ENCODE measurements around the gene SH2D3A. TPM values are rescaled to one million over a fixed set of nuclear protein-coding genes. Genes with fewer than 3 reads are reported as not detected.
"Not testable (repeated sequence)": the region's sequence is repeated elsewhere in the genome, so short reads cannot be mapped to it uniquely, and the experiment has no call there.

Gene SH2D3A
- total and polyA plus RNA-seq, 12 donors, result 0.11 to 1.7 (median 0.41) TPM; not detected in 2

- WGBS, 4 donors, result 80 to 93% (median 81%) methylated on average over 1 to 20 of the region's 20 CpGs
- peaks cover 0 to 57% of the 10 kb centered on the region in 2 donors for H3K36me3 ChIP-seq (replicated peaks in 1 of 2)
- TF ChIP-seq POLR2A (IDR thresholded peaks at IDR 0.05) (no peak), CTCF (IDR thresholded peaks at IDR 0.05) (no peak)
- peak overlapping the region in 1 of 5 donors; percentile 27 for H3K27ac ChIP-seq
- intact Hi-C loops (cut with DNase I), result loop anchor here in 1 of 2 donors (10.0 kb wide), 1 partner anchor 105 kb away; no protein-coding TSS in a partner anchor
- H3K4me3 ChIP-seq, result no peak overlapping the region
- H3K4me1 ChIP-seq (replicated peaks in 1 of 2), result peaks cover 10 to 14% of the 10 kb centered on the region in 2 donors
- H3K27me3 ChIP-seq, result no peaks in the 10 kb centered on the region
- H3K9me3 ChIP-seq (replicated peaks in 1 of 3), result no peaks in the 10 kb centered on the region
- peak in 1 of 7 donors; percentile 20 for DNase-seq
Observed at GRCh38 chr19:6750062-6750461, 17.2 kb downstream of the SH2D3A start.

- H3K9me3 ChIP-seq (replicated peaks in 1 of 3); H3K27ac ChIP-seq; DNase-seq; H3K27me3 ChIP-seq; H3K4me3 ChIP-seq: not testable (repeated sequence)
- peaks cover 24 to 26% of the 10 kb centered on the region in 2 donors for H3K4me1 ChIP-seq (replicated peaks in 1 of 2)
- intact Hi-C loops (cut with DNase I), result loop anchor here in 1 of 2 donors (10.0 kb wide), 1 partner anchor 116 kb away; no protein-coding TSS in a partner anchor
- WGBS, 4 donors, result 83 to 92% (median 86%) methylated on average over 10 of the region's 10 CpGs
- H3K36me3 ChIP-seq (replicated peaks in 1 of 2), result peaks cover 0 to 64% of the 10 kb centered on the region in 2 donors
Observed at GRCh38 chr19:6748543-6748942, 18.7 kb downstream of the SH2D3A start.

GRCh38 chr19:6745965-6746364, 21.3 kb downstream of the SH2D3A start:
- Histone ChIP-seq H3K27ac (peak overlapping the region in 1 of 5 donors; percentile 3), H3K4me3 (no peak overlapping the region), H3K27me3 (no peaks in the 10 kb centered on the region), H3K36me3 (replicated peaks in 1 of 2) (peaks cover 0 to 64% of the 10 kb centered on the region in 2 donors), H3K4me1 (replicated peaks in 1 of 2) (peaks cover 25 to 32% of the 10 kb centered on the region in 2 donors), H3K9me3 (replicated peaks in 1 of 3) (no peaks in the 10 kb centered on the region)
- intact Hi-C loops (cut with DNase I), result loop anchor here in 1 of 2 donors (10.0 kb wide), 1 partner anchor 119 kb away; no protein-coding TSS in a partner anchor
- TF ChIP-seq CTCF (IDR thresholded peaks at IDR 0.05) (no peak), POLR2A (IDR thresholded peaks at IDR 0.05) (no peak)
- DNase-seq, result peak in 1 of 7 donors; percentile 25
- WGBS, 4 donors, result 91 to 96% (median 93%) methylated on average over 7 to 24 of the region's 24 CpGs

GRCh38 chr19:6744381-6745301, 22.6 kb downstream of the SH2D3A start:
- TF ChIP-seq POLR2A (IDR thresholded peaks at IDR 0.05), result peak in 1 of 2 donors; percentile 33
- peak in 2 of 6 experiments; percentile 11 to 17 for TF ChIP-seq CTCF (IDR thresholded peaks at IDR 0.05)
- Histone ChIP-seq H3K27ac (peak overlapping the region; percentile 45 to 95 (median 76)), H3K4me1 (replicated peaks in 1 of 2) (peaks cover 25 to 35% of the 10 kb centered on the region in 2 donors), H3K27me3 (no peaks in the 10 kb centered on the region), H3K9me3 (replicated peaks in 1 of 3) (no peaks in the 10 kb centered on the region), H3K4me3 (peak overlapping the region in 1 of 4 donors; percentile 15), H3K36me3 (replicated peaks in 1 of 2) (peaks cover 0 to 52% of the 10 kb centered on the region in 2 donors)
- peak; percentile 85 to 96 (median 95) for DNase-seq
- intact Hi-C loops (cut with DNase I), result loop anchor here in 1 of 2 donors (10.0 kb wide), 1 partner anchor 120 kb away; no protein-coding TSS in a partner anchor
- WGBS, 4 donors, result 25 to 37% (median 29%) methylated on average over 9 to 41 of the region's 41 CpGs

Data from adrenal gland (tissue), 12 donors.